ENCODE results near the gene CHCHD4.
"Not testable (repeated sequence)": the region's sequence is repeated elsewhere in the genome, so short reads cannot be mapped to it uniquely, and the experiment has no call there.

CHCHD4 gene

GRCh38 chr3:14133876-14134275, 9.2 kb upstream of the CHCHD4 start:
- DNase-seq, result no peak

- DNase-seq, result no peak
Measured at GRCh38 chr3:14133188-14133800, 8.6 kb upstream of the CHCHD4 start.

- DNase-seq, result no peak
Measured at GRCh38 chr3:14132689-14133088, 8.0 kb upstream of the CHCHD4 start.

- no peak for DNase-seq
Measured at GRCh38 chr3:14132120-14132519, 7.5 kb upstream of the CHCHD4 start.

- DNase-seq, result no peak
Measured at GRCh38 chr3:14131134-14131533, 6.5 kb upstream of the CHCHD4 start.

- DNase-seq, result no peak
Measured at GRCh38 chr3:14130707-14131106, 6.0 kb upstream of the CHCHD4 start.

GRCh38 chr3:14130230-14130629, 5.6 kb upstream of the CHCHD4 start:
- DNase-seq, result no peak

GRCh38 chr3:14129296-14129695, 4.6 kb upstream of the CHCHD4 start:
- DNase-seq, result no peak

GRCh38 chr3:14128724-14129123, 4.1 kb upstream of the CHCHD4 start:
- no peak for DNase-seq

GRCh38 chr3:14127516-14128161, 3.0 kb upstream of the CHCHD4 start:
- no peak for DNase-seq

- DNase-seq, result no peak
Measured at GRCh38 chr3:14126887-14127505, 2.3 kb upstream of the CHCHD4 start.

GRCh38 chr3:14126017-14126886, 1.6 kb upstream of the CHCHD4 start:
- no peak for DNase-seq

GRCh38 chr3:14125193-14126016, 735 bp upstream of the CHCHD4 start:
- peak; percentile 58 for DNase-seq

- DNase-seq, result peak; percentile 42
Measured at GRCh38 chr3:14124223-14124614, 451 bp downstream of the CHCHD4 start.

GRCh38 chr3:14123308-14124222, 1.1 kb downstream of the CHCHD4 start:
- DNase-seq, result no peak

- DNase-seq, result no peak
Measured at GRCh38 chr3:14122301-14122700, 2.4 kb downstream of the CHCHD4 start.

- DNase-seq, result no peak
Measured at GRCh38 chr3:14121859-14122258, 2.8 kb downstream of the CHCHD4 start.

GRCh38 chr3:14120921-14121448, 3.7 kb downstream of the CHCHD4 start:
- DNase-seq, result not testable (repeated sequence)

GRCh38 chr3:14120111-14120920, 4.4 kb downstream of the CHCHD4 start:
- no peak for DNase-seq

GRCh38 chr3:14119651-14120050, 5.0 kb downstream of the CHCHD4 start:
- no peak for DNase-seq

All from activated CD4-positive, alpha-beta T cell treated with anti-CD3 and anti-CD28 coated beads, Interleukin-2, amount 50 U/mL, for 1 hour (primary cell).